Activated T-helper 1 cell treated with anti-CD3 and anti-CD28 coated beads, Interleukin-2, amount 50 U/mL, for 16 hours (primary cell): Measurements from ENCODE around the gene STK11IP.

Experiments used
- DNase-seq, 2 donors: peaks; one replicate each; pipeline ENCODE4 v3.0.0-alpha.2; 2020; ENCODE audit warnings: low read depth in 1 of 2, low spot score in 1 of 2

Gene STK11IP

DNA sequence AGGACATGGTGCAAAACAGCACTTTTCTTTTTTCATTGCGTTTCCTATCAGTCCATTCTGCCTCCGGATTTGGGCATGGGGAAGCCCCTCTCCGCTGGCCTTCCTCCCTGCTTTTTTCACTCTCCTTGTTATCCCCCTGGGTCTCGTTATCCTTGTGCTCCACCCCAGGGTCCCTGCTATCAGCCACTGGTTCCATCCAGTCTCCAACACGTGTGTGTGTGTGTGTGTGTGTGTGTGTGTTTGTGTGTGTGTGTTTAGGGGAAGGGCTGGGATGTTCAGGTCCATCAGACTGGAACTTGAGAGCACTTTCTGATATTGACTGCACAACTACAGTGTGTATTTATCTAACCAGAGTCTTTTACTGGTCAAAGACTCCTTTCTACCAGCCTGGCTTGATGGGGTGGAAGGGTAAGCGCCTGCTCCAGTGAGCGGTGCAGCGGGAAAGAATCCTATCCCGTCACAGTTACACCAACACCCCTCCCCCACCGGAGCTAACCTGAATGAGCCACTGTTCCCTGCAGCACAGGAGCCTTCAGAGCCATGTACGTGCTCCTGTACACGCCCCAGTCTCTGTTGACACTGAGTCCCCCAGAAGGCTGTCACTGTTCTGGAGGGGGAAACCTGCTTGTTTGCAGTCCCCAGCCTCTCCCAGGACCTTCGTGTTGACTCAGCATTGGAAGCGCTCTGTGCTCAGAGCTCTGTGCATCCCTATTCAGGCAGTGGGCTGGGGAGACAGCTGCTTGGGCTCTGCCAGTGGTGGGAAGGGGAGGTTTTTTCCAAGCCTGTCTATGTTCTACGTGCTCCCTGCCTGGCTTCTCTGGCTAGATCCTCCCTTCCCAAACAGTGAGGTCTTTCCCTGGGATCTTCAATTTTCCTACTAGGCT is 20.9 kb upstream of the STK11IP start:
- no peak for DNase-seq

DNA sequence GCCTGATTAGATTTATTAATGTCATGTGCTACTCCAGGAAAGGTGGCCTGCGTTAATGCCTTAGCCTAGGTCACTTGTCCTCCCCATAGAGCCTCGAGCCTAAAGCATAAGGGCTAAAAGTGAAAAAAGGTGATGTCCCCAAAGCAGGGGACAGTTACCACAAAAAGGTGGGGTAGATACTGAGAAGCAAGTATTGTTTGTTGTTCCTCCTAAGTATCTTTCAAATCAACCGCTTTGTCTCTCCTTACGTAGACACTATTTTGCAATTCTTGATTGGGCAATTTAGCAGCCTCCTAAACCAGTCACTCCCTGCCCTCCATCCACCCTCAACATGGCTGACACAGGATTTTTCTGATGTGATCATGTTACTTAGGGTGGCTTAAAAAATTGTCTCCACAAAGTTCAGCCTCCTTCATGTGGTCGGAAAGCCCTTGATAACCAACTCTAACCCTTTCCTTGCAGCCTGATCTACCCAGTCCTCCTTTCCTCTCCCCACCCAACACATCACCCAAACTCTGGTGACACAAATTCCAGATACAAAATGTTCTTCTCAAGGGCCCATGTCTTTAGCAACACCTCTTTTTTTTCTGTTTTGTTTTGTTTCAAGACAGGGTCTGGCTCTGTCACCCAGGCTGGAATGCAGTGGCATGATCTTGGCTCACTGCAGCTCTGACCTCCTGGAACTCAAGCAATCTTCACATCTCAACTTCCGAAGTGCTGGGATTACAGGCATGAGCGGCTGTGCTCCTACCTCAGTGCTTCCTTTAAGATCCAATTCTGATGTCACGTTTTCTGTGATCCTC is 18.6 kb upstream of the STK11IP start:
- DNase-seq, result no peak

DNA sequence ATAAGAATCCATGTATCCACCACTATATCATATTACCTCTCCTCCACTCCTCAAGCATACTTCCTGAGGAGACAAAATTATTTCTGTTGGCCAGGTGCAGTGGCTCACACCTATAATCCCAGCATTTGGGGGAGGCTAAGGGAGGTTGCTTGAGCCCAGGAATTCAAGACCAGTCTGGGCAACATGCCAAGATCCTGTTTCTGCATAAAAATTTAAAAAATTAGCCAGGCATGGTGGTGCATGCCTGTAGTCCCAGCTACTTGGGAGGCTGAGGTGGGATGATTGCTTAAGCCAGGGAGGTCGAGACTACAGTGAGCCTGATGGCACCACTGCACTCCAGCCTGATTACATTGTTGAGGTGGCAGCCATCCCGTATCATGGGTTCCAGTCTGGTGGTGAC is 16.3 kb upstream of the STK11IP start:
- no peak for DNase-seq

DNA sequence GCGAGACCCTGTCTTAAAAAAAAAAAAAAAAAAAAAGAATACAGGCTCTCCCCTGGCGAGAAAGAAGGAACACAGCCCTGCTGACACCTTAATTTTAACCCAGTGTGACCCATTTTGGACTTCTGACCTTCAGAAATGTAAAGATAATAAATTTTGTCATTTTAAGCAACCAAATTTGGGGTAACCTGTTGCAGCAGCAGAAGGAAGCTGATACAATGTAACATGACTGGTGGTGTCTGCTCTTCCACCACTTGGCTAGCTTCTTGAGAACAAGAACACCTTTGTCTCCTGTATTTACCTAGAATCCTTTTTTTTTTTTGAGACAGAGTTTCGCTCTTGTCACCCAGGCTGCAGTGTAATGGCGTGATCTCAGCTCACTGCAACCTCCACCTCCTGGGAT is 6.6 kb upstream of the STK11IP start:
- DNase-seq, result no peak

DNA sequence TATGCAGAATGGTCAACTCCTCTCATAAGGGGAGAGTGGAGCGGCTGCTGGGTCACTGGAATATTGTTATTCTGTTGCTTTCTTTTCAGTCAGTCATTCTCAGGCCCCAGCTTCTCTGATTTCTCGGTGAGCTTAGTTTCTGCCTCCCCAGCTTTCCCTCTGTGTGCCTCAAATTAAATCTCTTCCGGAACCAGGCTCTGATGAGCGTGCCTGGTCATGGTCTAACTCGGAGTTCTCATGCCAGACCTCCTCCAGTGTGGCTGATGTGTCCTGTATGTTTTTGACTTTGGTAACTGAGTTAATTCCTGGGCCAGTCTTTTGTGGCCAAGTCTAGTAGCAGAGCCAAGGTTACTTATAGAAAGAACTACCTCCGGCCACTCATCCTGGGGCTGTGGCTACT is 4.9 kb upstream of the STK11IP start:
- no peak for DNase-seq

DNA sequence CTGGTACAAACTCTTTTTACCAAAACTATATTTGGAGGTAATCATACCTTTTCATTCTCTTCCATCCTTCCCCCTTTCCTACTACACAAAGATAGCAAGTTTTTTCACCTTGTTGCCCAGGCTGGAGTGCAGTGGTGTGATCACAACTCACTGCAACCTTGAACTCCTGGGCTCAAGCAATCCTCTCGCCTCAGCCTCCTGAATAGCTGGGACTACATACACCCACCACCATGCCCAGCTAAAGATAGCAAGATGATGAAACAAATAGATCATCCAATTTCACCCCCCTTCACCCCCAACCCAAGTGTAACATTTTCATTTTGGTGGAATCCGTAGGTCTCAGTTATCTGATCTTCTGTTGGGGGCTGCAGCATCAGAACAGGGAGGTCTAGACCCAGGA is 4.5 kb upstream of the STK11IP start:
- no peak for DNase-seq

DNA sequence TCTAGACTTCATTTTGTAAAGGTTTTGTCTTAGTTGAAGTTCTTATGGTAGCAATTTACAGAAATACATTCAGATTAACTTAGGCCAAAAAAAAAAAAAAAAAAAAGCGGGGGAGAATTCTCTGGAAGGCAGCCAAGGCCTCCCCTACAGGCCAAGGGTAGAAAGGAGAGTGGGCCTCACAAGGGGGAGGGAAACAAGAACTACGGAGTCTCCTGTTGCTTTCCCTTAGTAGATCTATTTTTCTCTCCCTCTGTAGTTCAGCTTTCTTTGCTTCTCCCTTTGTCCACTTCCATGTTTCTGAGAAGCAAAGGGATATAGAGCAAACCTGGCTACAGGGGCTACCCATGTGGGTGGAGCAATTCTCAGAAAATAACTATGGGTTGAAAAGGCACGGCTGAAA is 2.4 kb upstream of the STK11IP start:
- no peak for DNase-seq

DNA sequence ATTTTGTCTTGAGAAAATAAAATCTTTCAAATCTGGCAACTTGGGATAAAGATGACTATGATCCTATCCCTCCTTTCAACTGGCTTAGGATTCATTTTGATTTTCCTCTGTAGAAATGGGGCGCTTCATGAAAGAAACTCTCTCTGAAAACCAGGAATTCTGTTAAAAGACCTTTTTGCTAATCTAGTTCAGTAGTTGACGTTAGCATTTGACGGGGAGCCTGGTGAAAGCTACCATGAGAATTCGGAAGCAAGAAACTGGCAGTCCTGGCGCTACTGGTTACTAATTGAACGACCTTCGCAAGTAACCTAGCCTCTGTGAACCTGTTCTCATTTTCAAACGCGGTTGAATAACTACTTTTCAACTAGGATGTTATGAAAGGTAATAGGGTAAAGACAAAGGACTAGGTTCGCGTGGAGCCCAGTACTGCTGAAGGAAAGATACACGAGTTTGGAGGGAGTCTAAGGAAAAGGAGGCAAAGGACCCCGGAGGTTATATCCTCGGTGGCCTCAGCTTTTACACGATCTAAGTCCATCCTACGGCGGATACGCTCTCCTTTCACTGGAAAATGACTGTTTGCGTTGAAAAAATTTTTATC is 604 bp upstream of the STK11IP start:
- DNase-seq, result no peak

DNA sequence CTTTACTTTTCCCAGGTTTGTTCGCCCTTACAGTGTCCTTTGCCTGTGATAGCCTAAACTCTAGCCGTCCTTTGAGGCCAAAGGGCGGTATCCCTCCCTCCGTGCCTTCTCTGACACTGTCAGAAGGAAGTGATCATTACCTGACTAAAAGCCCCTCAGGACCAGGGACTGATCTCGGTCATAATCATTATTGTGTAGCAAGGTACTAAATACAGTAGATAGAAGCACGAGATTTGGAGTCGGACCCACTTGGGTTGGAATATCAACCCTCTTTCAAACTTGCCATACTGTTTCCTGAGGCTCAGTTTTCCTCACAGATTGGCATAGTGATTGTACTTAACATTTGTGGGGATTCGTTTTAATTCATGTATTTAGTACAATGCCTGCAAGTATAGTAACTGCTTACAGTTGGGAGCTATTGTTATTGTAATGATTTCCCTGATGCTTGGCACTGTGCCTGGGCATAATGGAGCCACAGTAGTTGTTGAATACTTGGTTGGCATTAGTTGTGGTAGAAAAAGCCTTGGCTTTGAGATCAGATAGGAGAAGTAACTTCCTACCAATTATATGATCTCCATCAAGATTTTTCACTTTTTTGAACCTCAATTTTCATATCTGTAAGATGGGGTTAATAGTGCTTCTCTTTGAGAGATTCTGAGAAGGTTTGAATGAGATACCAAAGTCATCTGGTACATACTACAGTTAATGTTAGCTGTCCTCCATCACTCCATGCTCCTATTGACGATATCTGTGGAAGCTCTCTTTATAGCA is 836 bp downstream of the STK11IP start:
- no peak for DNase-seq

DNA sequence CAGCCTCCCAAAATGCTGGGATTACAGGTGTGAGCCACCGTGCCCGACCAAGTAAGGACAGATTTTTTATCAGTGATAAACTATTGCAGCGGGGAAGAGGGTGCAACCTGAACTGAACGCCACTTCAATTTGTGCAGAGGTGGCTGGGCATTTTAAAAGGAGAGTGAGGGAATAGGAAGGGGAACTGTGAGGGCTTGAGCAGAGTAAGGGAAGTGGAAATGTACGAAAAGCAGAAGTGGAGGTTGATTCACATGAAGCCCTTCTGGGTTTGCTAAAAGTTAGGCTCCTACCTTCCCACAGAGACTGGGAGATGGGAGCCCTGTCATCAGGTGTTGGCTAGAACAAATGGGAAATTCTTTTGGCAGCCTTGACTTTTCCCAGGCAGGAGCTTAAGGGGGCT is 6.1 kb downstream of the STK11IP start:
- no peak for DNase-seq

DNA sequence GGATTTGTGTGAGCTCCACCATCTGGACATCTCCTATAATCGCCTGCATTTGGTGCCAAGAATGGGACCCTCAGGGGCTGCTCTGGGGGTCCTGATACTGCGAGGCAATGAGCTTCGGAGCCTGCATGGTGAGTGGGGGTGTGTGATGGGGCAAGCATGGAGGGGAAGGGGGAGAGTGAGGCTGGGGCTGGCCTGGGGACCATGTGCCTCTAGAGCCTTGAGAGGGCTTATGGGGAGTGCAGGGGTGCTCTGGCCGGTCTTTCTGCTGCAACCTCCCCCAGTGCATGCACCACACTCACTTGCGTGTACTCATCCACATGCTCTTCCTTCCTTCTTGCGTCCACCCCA is 7.9 kb downstream of the STK11IP start:
- DNase-seq, result no peak

DNA sequence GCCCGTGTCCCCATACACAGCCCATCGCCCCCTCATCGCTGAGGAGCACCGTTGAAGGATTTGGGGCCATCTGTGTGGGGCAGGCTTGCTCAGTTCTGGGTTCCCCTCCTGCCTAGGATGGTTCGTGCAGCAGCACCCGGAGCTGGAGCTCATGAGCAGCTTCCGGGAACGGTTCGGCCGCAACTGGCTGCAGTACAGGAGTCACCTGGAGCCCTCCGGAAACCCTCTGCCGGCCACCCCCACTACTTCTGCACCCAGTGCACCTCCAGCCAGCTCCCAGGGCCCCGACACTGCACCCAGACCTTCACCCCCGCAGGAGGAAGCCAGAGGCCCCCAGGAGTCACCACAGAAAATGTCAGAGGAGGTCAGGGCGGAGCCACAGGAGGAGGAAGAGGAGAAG is 10.3 kb downstream of the STK11IP start:
- DNase-seq, result no peak

DNA sequence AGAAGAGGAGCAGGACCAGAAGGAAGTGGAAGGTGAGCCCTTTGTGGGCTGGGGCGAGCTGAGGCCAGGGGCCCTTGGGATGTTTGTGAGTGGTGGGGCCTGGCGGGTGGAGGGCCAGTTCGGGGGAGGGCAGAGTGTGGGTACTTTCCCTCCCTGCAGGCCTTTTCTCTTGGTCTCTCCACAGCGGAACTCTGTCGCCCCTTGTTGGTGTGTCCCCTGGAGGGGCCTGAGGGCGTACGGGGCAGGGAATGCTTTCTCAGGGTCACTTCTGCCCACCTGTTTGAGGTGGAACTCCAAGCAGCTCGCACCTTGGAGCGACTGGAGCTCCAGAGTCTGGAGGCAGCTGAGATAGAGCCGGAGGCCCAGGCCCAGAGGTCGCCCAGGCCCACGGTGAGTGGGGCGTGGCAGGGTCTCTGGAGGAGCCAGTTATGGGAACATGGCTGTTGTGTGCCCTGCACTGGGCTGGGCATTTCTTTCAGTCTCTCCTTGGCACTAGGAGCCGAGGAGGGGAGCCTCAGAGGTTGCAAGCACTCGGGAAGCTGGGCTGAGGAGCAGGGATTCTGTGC is 10.8 kb downstream of the STK11IP start:
- DNase-seq, result no peak

DNA sequence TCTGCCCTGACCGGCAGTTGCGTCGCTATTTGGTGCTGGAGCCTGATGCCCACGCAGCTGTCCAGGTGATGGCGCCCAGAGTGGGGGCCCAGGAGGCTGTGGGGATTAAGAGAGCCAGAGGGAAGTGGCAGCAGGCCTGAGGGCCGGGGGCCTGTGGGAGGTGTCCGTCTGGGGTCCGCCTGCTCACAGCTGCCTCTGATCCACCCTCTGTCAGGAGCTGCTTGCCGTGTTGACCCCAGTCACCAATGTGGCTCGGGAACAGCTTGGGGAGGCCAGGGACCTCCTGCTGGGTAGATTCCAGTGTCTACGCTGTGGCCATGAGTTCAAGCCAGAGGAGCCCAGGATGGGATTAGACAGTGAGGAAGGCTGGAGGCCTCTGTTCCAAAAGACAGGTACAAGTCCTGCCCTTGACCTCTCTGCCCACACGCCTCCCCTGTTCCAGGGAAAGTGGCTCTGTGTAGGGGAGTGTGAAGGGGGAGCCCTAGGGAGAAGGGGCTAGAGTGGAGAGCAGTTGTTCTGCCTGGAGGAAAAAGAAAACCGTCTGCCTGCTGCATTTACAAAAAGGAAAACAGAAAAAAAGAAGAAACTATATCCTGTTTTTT is 11.6 kb downstream of the STK11IP start:
- DNase-seq, result no peak

DNA sequence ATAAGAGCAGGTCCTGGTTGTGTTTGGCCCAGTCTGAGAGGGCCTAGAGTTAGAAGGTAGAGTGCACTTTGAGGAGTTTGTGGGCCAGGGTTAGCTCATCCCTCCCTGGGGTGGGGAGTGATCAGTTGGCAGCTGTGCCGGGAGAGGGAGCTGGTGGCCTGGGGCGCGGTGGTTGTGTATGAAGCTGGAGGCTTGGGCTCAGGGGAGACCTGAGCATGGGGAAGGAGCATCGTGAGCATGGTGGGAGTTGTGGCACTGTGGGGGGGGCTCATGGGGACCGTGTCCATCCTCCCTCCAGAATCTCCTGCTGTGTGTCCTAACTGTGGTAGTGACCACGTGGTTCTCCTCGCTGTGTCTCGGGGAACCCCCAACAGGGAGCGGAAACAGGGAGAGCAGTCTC is 13.6 kb downstream of the STK11IP start:
- DNase-seq, result no peak

DNA sequence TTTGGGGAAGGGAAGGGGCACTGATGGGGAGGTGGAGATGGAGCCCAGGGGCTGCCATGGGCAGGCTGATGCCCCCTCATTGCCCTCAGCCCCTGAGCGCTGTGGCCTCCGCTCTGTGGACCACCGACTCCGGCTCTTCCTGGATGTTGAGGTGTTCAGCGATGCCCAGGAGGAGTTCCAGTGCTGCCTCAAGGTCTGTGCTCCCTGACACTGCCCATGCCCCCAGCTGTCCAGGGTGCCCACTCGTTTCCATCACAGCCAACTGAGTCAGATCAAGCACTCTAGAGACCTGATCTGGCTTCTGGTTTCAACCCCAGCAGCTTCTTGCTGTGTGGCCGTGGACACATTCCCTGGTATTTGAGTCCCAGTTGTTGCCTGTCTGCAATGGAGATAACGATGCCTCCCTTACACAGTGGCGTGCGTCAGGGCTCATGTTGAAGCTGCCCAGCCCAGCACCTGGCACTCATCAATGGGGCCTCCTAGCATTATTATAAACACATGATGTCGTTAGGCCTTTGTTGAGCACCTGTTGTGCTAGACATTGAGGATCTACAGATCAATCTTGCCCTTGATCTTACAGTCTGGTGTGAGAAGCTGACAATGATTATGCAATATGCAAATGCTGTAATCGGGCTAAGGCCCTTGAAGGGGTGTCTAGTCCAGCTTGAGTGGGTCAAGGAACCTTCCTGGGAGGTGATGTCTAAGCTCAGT is 14.4 kb downstream of the STK11IP start:
- no peak for DNase-seq

DNA sequence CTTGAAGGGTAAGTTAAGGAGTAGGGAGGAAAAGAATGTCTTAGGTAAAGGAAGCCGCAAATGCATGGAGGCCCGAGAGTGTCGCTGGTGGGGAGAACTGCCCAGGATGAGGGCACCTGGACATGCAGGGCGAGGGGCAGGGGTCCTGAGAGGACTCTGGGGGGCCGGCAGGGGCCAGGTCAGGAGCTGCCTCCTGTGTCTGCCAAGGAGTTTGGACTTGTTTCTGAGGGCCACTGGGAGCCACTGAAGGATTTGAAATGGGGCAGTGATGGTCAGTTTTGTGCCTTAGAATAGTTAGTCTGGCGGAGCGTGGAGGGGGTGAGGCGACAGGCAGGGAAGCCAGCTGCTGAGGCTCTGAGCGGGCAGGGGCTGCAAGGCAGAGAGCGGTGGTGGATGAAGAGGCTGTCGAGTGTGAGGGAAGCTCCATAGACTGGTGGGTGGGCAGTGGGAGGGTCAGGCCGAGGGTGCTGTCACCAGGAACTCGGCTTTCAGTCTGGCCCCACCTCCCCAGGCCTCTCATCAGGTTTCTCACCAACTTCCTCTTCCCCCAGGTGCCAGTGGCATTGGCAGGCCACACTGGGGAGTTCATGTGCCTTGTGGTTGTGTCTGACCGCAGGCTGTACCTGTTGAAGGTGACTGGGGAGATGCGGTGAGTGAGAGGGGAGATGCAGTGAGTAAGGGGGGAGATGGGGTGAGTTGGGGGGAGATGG is 15.1 kb downstream of the STK11IP start:
- DNase-seq, result no peak

DNA sequence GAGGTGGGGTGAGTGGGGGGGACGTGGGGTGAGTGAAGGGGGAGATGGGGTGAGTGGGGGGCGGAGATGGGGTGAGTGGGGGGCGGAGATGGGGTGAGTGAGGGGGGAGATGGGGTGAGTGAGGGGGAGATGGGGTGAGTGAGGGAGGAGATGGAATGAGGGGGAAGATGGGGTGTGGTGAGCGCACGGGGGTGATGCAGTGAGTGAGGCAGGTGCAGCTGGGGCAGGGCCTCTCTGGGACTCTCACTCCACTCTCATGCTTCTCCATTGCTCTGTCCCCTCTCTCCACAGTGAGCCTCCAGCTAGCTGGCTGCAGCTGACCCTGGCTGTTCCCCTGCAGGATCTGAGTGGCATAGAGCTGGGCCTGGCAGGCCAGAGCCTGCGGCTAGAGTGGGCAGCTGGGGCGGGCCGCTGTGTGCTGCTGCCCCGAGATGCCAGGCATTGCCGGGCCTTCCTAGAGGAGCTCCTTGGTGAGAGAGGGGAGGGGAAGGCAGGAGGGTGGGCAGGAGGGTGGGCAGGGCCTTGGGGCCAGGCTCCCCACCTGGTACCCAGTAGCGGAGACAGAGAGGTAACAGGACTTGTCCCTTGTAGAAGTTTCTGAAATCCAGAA is 15.9 kb downstream of the STK11IP start:
- no peak for DNase-seq
